Raji (cell line): Measurements from ENCODE around the gene FAM76B.

Source experiments
- POLR2A ChIP-seq: IDR thresholded peaks from 2 replicates; pipeline ENCODE4 v1.6.1; 2011; ENCODE audit warnings: low read depth, low read length, control low read depth; ENCODE audit not compliant: insufficient read depth

FAM76B gene

GRCh38 chr11:95720195-95720594 lies 69.4 kb downstream of the FAM76B start:
- TF ChIP-seq POLR2A: no peak
